Esophagus squamous epithelium (tissue), 5 donors: ENCODE measurements around the gene HOPX. TPM values are rescaled to one million over a fixed set of nuclear protein-coding genes. Genes with fewer than 3 reads are reported as not detected.
A peak's percentile ranks its signal among the peaks of the same experiment; 100 is the strongest.
"Not testable (repeated sequence)": the region's sequence is repeated elsewhere in the genome, so short reads cannot be mapped to it uniquely, and the experiment has no call there.

Source experiments
- DNase-seq: peaks from one replicate; lab custom pipeline; 2025; lab: John Stamatoyannopoulos, UW
- H3K27ac ChIP-seq, 4 donors: fragments of 200-600 bp; sonication (generic); one replicate each; pipeline ENCODE4 v1.5.1; 2016 to 2019; ENCODE audit warnings: mild to moderate bottlenecking in 1 of 4
- H3K27me3 ChIP-seq, 4 donors: fragments of 200-600 bp; sonication (generic); 1 replicate in 3 of 4; 2 replicates in 1 of 4; pipeline versions ENCODE4 v1.5.1 to v1.6.0; 2017 to 2021; ENCODE audit warnings: antibody characterized with exemption in 1 of 4
- H3K36me3 ChIP-seq, 3 donors: fragments of 200-600 bp; sonication (generic); one replicate each; pipeline ENCODE4 v1.5.1; 2016 to 2019
- H3K4me1 ChIP-seq, 3 donors: fragments of 200-600 bp; sonication (generic); one replicate each; pipeline ENCODE4 v1.5.1; 2017 to 2019
- H3K4me3 ChIP-seq, 4 donors: fragments of 200-600 bp; sonication (generic); 1 replicate in 3 of 4; 2 replicates in 1 of 4; pipeline ENCODE4 v1.5.1; 2016 to 2019; ENCODE audit warnings: mild to moderate bottlenecking in 2 of 4, moderate library complexity in 1 of 4
- H3K9me3 ChIP-seq, 3 donors: fragments of 200-600 bp; sonication (generic); one replicate each; pipeline ENCODE4 v1.5.1; 2016 to 2019
- POLR2A ChIP-seq, 4 donors: fragments of 450-650 bp; IDR thresholded peaks; one replicate each; pipeline ENCODE4 v1.6.1; 2017; ENCODE audit warnings: antibody characterized with exemption in 4 of 4, mild to moderate bottlenecking in 4 of 4, moderate library complexity in 3 of 4
- WGBS, 2 donors: methylation state at CpG; one replicate each; pipeline ENCODE4 v1.1.5; 2018; 5-methylcytosine and 5-hydroxymethylcytosine counted together
- intact Hi-C: fragments of 100-400 bp; cut with DNase I; formaldehyde crosslinking; loops from one replicate; pipeline ENCODE4 v1.15.0; 2022
- total RNA-seq, 4 donors: library from RNA; depleted of rRNA; stranded (reverse); fragments of >200 nt; gene quantifications; one replicate each; pipeline ENCODE4 v1.1.0, GENCODE V29; 2016
- TF ChIP-seq, protein P1 (sequence below), 6 experiments: fragments of 450-650 bp in 4 of 6; fragments of 200-600 bp in 2 of 6; sonication (generic) in 2 of 6; IDR thresholded peaks; one replicate each; pipeline ENCODE4 v1.5.1; 2016 to 2019; ENCODE audit warnings: antibody characterized with exemption in 6 of 6, mild to moderate bottlenecking in 4 of 6, moderate library complexity in 4 of 6
- donor health status: DM: yes; HTN: yes; CAD: no.

Gene HOPX, protein sequence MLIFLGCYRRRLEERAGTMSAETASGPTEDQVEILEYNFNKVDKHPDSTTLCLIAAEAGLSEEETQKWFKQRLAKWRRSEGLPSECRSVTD
- 100 to 1,000 TPM; 319 to 373 (median 338) TPM for total RNA-seq

DNA sequence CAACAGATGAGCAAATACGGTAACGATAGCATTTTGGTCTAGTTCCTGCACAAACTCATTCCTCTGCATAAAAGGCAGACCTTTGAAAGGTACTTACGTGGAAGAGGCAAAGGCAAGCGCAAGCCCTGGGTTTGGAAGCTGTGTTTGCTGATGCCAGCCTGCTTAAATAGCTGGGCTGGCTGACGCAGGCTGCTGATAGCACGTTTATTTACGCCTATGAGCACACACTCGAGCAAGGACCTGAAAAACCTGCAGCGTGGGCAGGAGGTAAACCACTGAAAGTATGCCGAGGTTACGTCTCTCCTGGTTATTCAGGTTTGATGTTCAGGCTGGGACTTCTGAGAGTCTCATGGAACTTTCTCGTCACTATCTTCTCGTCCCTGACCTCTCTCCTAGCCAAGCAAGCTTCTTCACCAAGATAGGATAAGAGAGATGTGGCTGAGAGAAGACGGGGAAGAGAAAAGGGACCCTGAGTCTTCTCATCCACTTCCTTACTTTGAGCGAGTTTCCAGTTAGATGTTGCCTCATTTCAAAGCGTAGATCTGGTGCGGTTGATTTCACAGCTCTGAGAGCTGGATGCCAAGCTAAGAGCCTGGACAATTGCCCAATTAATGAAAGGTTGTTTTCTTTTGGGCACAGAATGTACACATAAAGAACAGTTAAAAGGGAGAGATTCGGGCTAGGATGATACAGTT, at the start of gene HOPX:
HOPX (minus strand) TSS at position 139 of the 695 bp plus-strand sequence. CDS start 23,480 bp downstream, outside the sequence.
- H3K36me3 ChIP-seq, result no peaks in the 10 kb centered on the region
- peaks cover 0 to 3% (median 0%) of the 10 kb centered on the region in 4 donors for H3K27me3 ChIP-seq
- WGBS, 2 donors, result 15 to 22% methylated on average over 17 to 18 of the region's 18 CpGs
- TF ChIP-seq POLR2A (IDR thresholded peaks at IDR 0.05), result peak in 1 of 4 donors; percentile 31
- TF ChIP-seq, protein P1, sequence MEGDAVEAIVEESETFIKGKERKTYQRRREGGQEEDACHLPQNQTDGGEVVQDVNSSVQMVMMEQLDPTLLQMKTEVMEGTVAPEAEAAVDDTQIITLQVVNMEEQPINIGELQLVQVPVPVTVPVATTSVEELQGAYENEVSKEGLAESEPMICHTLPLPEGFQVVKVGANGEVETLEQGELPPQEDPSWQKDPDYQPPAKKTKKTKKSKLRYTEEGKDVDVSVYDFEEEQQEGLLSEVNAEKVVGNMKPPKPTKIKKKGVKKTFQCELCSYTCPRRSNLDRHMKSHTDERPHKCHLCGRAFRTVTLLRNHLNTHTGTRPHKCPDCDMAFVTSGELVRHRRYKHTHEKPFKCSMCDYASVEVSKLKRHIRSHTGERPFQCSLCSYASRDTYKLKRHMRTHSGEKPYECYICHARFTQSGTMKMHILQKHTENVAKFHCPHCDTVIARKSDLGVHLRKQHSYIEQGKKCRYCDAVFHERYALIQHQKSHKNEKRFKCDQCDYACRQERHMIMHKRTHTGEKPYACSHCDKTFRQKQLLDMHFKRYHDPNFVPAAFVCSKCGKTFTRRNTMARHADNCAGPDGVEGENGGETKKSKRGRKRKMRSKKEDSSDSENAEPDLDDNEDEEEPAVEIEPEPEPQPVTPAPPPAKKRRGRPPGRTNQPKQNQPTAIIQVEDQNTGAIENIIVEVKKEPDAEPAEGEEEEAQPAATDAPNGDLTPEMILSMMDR (IDR thresholded peaks at IDR 0.05), result no peak
- H3K4me1 ChIP-seq, result peaks cover 5 to 34% (median 9%) of the 10 kb centered on the region in 3 donors
- peak within 1 kb of the TSS; percentile 16 to 46 (median 36) for H3K4me3 ChIP-seq
- H3K9me3 ChIP-seq, result no peaks in the 10 kb centered on the region
- peak within 1 kb of the TSS; percentile 2 to 84 (median 76) for H3K27ac ChIP-seq
- DNase-seq, result no peak
- intact Hi-C loops, result no loop called here

DNA sequence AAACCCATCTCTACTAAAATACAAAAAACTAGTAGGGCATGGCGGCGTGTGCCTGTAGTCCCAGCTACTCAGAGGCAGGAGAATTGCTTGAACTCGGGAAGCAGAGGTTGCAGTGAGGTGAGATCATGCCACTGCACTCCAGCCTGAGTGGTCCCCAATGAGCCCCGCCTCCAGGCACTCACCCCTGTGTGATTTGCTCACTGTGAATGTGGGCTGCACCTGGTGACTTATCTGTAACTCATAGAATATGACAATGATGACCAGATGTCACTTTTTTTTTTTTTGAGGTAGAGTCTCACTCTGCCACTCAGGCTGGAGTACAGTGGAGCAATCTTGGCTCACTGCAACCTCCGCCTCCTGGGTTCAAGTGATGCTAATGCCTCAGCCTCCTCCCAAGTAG, 49.0 kb upstream of the HOPX start:
- no peak for TF ChIP-seq POLR2A (IDR thresholded peaks at IDR 0.05)
- TF ChIP-seq, protein P1 (IDR thresholded peaks at IDR 0.05), result no peak
- H3K4me3 ChIP-seq, result no peak overlapping the region
- WGBS, 2 donors, result 87 to 93% methylated on average over 5 of the region's 5 CpGs
- no peaks in the 10 kb centered on the region for H3K9me3 ChIP-seq
- H3K27me3 ChIP-seq, result no peaks in the 10 kb centered on the region
- no peaks in the 10 kb centered on the region for H3K4me1 ChIP-seq
- H3K36me3 ChIP-seq, result no peaks in the 10 kb centered on the region
- no peak overlapping the region for H3K27ac ChIP-seq
- DNase-seq, result no peak
- intact Hi-C loops, result no loop called here

DNA sequence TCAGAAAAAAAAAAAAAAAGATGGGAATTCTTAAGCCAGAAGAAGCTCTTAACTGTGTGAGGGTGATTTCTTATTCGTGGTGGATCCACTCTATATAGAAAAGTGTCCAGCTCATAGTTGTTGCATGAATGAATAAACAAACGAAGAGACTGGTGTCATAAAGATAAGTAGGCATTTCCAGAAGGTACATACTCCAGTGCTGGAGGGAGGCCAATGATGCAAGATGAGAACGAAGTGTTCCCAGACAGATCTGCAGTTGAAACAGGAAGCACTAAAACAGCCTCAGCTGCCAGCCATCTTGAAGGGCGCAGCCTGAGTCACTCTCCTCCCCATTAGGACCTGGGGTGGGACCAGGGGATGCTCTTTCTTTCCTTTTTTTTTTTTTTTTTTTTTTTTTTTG, 47.4 kb upstream of the HOPX start:
- H3K9me3 ChIP-seq, result no peaks in the 10 kb centered on the region
- no peaks in the 10 kb centered on the region for H3K27me3 ChIP-seq
- no peak for DNase-seq
- intact Hi-C loops, result no loop called here
- H3K27ac ChIP-seq, result no peak overlapping the region
- 32 to 43% methylated on average over 4 of the region's 4 CpGs for WGBS, 2 donors
- TF ChIP-seq, protein P1 (IDR thresholded peaks at IDR 0.05), result no peak
- no peak for TF ChIP-seq POLR2A (IDR thresholded peaks at IDR 0.05)
- peaks cover 0 to 5% (median 5%) of the 10 kb centered on the region in 3 donors for H3K4me1 ChIP-seq
- H3K36me3 ChIP-seq, result no peaks in the 10 kb centered on the region
- no peak overlapping the region for H3K4me3 ChIP-seq

DNA sequence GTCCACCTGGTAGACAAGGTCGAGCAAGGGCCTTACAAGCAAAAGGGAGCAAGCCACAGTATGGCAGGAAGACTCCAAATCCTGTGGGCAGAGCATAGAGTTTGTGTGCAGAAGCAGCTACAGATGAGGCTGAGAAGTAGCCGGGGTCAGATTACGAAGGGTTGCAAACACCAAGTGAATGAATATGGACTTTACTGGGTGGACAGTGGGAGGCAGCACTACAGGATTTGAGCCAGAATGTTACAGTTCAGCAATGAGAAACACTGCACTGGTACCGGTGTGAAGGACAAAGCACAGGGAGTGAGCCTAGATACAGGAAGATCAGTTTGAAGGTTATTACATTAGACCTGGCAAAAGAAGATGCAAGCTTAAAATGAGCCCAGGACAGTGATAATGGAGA, 46.1 kb upstream of the HOPX start:
- Histone ChIP-seq H3K4me1 (peaks cover 0 to 7% (median 6%) of the 10 kb centered on the region in 3 donors), H3K4me3 (no peak overlapping the region), H3K9me3 (no peaks in the 10 kb centered on the region), H3K27ac (no peak overlapping the region), H3K36me3 (no peaks in the 10 kb centered on the region), H3K27me3 (no peaks in the 10 kb centered on the region)
- TF ChIP-seq, protein P1 (IDR thresholded peaks at IDR 0.05), result no peak
- no peak for TF ChIP-seq POLR2A (IDR thresholded peaks at IDR 0.05)
- WGBS, 2 donors, result 62 to 77% methylated on average over 4 of the region's 4 CpGs
- intact Hi-C loops, result no loop called here
- no peak for DNase-seq

DNA sequence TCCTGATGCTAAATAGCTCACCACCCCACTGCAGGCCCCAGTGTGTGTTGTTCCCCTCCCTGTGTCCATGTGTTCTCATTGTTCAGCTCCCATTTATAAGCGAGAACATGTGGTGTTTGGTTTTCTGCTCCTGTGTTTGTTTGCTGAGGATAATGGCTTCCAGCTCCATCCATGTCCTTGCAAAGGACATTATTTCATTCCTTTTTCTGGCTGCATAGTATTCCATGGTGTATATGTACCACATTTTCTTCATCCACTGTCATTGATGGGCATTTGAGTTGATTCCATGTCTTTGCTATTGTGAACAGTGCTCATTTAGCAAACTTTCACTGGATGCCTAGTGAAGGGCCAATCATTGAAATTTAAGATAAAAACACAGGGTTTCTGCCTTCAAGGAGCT, 45.5 kb upstream of the HOPX start:
- intact Hi-C loops, DNase-seq, H3K27ac ChIP-seq, H3K4me3 ChIP-seq, H3K36me3 ChIP-seq, H3K9me3 ChIP-seq, H3K4me1 ChIP-seq, H3K27me3 ChIP-seq: not testable (repeated sequence)
- WGBS, 2 donors, result 93 to 100% methylated on average over 1 of the region's 1 CpG
